Mucosa of descending colon (tissue), 3 donors: ENCODE measurements around the gene AK9. TPM values are rescaled to one million over a fixed set of nuclear protein-coding genes. Genes with fewer than 3 reads are reported as not detected.

Experiments
- ATAC-seq: fragments of 200-7000 bp; cut with Tn5 transposase; one replicate; pipeline ENCODE4 v1.9.1; 2020; ENCODE audit warnings: mild to moderate bottlenecking, moderate library complexity
- DNase-seq, 3 donors: peaks; one replicate each; pipeline ENCODE4 v3.0.0-alpha.2; 2020
- H3K36me3 ChIP-seq: fragments of 200-600 bp; one replicate; pipeline ENCODE4 v1.8.0; 2021; ENCODE audit warnings: low read depth, mild to moderate bottlenecking
- H3K4me1 ChIP-seq: fragments of 200-600 bp; one replicate; pipeline ENCODE4 v1.8.0; 2021; ENCODE audit warnings: low read depth, mild to moderate bottlenecking
- H3K4me3 ChIP-seq: fragments of 200-600 bp; one replicate; pipeline ENCODE4 v1.8.0; 2021; ENCODE audit warnings: mild to moderate bottlenecking
- H3K9me3 ChIP-seq: fragments of 200-600 bp; one replicate; pipeline ENCODE4 v1.8.0; 2021; ENCODE audit warnings: mild to moderate bottlenecking
- intact Hi-C, 2 donors: fragments of 100-400 bp; cut with DNase I in 1 of 2; cut with micrococcal nuclease in 1 of 2; formaldehyde crosslinking; loops; one replicate each; pipeline versions ENCODE4 v1.11.0 to v1.11.1; 2022; cut with DNase I, micrococcal nuclease
- total RNA-seq, 3 donors: library from RNA; stranded (reverse); fragmentation: NEBNext Ultra II Directional in 2 of 3; extraction: Animal tissue kit (Norgen Biotek cat#: 25700) in 2 of 3; gene quantifications; one replicate each; pipeline versions ENCODE4 v1.2.1 to v1.2.4, GENCODE V29; 2021 to 2023
- TF ChIP-seq, protein P1 (sequence below): fragments of 200-600 bp; IDR thresholded peaks from one replicate; pipeline ENCODE4 v1.8.0; 2022; ENCODE audit warnings: antibody characterized with exemption, mild to moderate bottlenecking
- donor health status: DM: no; HTN: no; CAD: no; lungs with moderate emphysema.
- donor health status: DM: no; HTN: no; CAD: no.
- donor health status: DM: no; HTN: yes; CAD: no.

The AK9 gene
- total RNA-seq, 3 donors from 2014 or later = 7.2 to 15.0 (median 10.9) TPM

DNA sequence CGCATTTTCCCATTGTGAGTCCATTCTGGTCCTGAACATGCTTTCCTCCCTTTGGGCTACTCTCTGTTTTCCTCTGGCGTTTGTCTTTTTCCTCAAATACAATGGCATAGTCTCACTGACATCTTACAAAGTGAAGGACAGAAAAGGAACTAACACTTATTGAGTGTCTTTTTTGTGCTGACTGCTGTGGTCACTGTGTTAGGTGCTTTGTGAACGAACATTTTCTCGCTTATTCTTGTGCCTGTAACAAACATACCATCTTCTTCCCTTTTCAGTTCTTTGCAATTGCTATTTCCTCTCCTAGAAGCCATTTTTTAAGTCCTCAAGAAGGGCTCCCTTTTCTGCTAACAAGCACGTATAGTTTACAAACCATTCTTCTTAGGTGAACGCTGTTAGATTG lies 15.5 kb upstream of the AK9 start:
- no peak for DNase-seq
- no peaks in the 10 kb centered on the region for H3K9me3 ChIP-seq
- H3K36me3 ChIP-seq = no peaks in the 10 kb centered on the region
- no peak overlapping the region for H3K4me3 ChIP-seq
- intact Hi-C loops = loop anchor here (5.0 to 10.0 kb wide), 2 partner anchors 336 to 688 kb away; no protein-coding TSS in a partner anchor
- TF ChIP-seq, protein P1, sequence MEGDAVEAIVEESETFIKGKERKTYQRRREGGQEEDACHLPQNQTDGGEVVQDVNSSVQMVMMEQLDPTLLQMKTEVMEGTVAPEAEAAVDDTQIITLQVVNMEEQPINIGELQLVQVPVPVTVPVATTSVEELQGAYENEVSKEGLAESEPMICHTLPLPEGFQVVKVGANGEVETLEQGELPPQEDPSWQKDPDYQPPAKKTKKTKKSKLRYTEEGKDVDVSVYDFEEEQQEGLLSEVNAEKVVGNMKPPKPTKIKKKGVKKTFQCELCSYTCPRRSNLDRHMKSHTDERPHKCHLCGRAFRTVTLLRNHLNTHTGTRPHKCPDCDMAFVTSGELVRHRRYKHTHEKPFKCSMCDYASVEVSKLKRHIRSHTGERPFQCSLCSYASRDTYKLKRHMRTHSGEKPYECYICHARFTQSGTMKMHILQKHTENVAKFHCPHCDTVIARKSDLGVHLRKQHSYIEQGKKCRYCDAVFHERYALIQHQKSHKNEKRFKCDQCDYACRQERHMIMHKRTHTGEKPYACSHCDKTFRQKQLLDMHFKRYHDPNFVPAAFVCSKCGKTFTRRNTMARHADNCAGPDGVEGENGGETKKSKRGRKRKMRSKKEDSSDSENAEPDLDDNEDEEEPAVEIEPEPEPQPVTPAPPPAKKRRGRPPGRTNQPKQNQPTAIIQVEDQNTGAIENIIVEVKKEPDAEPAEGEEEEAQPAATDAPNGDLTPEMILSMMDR = no peak
- no peaks in the 10 kb centered on the region for H3K4me1 ChIP-seq
- no peak for ATAC-seq

DNA sequence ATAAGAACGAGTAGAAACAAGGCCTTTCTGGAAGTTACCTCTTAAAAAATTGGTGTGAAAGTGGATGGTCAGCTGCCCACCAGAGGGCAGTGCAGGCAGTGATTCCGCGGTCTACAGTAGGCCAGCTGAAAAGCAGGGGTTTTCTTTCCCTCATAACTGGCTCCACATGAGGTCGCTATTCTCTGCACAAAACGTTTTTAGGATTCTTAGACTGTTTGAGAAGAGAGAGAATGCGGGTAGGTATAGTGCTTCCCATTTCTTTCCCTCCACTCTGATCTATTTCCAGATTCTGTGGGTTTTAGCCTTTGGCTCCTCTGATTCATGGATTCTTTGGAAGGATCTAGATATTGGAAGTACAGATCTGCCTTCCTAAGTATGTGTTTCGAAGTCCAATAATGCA lies 14.3 kb upstream of the AK9 start:
- no peaks in the 10 kb centered on the region for H3K9me3 ChIP-seq
- peak; percentile 100 for ATAC-seq
- H3K4me1 ChIP-seq = no peaks in the 10 kb centered on the region
- no peaks in the 10 kb centered on the region for H3K36me3 ChIP-seq
- H3K4me3 ChIP-seq = no peak overlapping the region
- peak; percentile 72 to 92 (median 81) for DNase-seq
- TF ChIP-seq, protein P1 = peak; percentile 82
- intact Hi-C loops = loop anchor here (5.0 to 10.0 kb wide), 2 partner anchors 337 to 690 kb away; no protein-coding TSS in a partner anchor

DNA sequence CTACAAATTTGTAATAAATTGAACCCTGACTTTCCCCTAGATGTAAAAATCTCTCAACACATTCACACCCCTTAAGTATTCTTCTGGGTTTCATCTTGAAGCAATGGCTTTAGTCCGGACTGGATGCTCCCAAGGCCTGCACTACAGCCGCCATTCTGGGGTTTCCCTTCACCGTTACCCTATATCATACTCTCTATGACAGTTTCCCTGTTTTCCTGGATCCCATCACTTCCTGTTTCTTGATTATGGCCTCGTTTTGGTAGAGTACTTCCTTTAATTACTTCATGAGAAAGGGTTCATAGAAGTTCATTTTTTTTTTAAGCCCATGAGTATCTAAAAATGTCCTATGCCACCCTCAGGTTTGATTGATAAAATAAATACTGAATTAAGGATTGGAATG lies 11.8 kb upstream of the AK9 start:
- Histone ChIP-seq H3K9me3 (no peaks in the 10 kb centered on the region), H3K4me1 (no peaks in the 10 kb centered on the region), H3K4me3 (no peak overlapping the region), H3K36me3 (no peaks in the 10 kb centered on the region)
- DNase-seq = no peak
- TF ChIP-seq, protein P1 = no peak
- ATAC-seq = peak; percentile 47
- intact Hi-C loops = loop anchor here (5.0 to 10.0 kb wide), 2 partner anchors 350 to 692 kb away; no protein-coding TSS in a partner anchor

- Histone ChIP-seq H3K4me3 (no peak overlapping the region), H3K36me3 (no peaks in the 10 kb centered on the region), H3K4me1 (no peaks in the 10 kb centered on the region), H3K9me3 (no peaks in the 10 kb centered on the region)
- ATAC-seq (no peak), DNase-seq (no peak)
- TF ChIP-seq, protein P1 = no peak
- intact Hi-C loops = loop anchor here (5.0 to 10.0 kb wide), 2 partner anchors 351 to 693 kb away; no protein-coding TSS in a partner anchor
These were observed 10.8 kb upstream of the AK9 start for GRCh38 chr6:109701774-109702173.

DNA sequence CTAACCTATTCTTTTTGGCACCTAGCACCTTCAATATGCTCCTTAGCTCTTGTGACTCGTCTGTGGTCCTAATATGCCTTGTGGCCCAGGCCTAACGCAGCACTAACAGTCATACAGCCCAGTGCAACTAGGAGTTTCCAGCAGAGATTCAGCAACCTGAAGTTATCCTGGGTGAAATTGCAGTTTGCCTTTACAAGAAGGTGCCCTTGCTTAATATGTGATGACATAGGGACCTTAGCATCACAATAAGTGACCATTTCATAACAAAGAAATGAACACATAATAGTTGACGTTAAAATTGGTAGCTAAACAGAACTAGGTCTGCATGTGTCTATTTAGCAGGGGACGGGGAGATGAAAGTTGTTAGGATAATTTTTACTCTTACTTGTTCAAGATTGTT lies 10.2 kb upstream of the AK9 start:
- Histone ChIP-seq H3K4me1 (no peaks in the 10 kb centered on the region), H3K9me3 (no peaks in the 10 kb centered on the region), H3K36me3 (no peaks in the 10 kb centered on the region), H3K4me3 (no peak overlapping the region)
- DNase-seq (no peak), ATAC-seq (no peak)
- intact Hi-C loops = loop anchor here (5.0 to 10.0 kb wide), 2 partner anchors 351 to 694 kb away; no protein-coding TSS in a partner anchor
- TF ChIP-seq, protein P1 = no peak

DNA sequence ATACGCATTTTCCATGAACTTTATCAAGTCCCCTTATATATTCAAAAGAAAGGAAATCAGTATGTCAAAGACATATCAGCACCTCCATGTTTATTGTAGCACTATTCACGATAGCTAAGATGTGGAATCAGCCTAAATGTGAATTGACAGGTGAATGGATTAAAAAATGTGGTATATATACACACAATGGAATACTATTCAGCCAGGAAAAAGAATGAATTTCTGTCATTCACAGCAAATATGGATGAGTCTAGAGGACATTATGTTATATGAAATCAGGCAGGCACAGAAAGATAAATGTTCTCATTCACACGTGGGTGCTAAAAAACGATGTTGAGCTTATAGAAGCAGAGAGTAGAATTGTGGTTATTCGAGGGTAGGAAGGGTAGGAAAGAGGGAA lies 5.4 kb upstream of the AK9 start:
- Histone ChIP-seq H3K4me3 (no peak overlapping the region), H3K36me3 (no peaks in the 10 kb centered on the region), H3K9me3 (no peaks in the 10 kb centered on the region), H3K4me1 (no peaks in the 10 kb centered on the region)
- intact Hi-C loops = no loop called here
- TF ChIP-seq, protein P1 = no peak
- no peak for ATAC-seq
- no peak for DNase-seq
